Measurements from ENCODE around the gene LAPTM5. TPM values are rescaled to one million over a fixed set of nuclear protein-coding genes. Genes with fewer than 3 reads are reported as not detected.

The LAPTM5 gene
- total RNA-seq, 4 donors from 2014 or later, result 8.7 to 21.5 (median 15.6) TPM

DNA sequence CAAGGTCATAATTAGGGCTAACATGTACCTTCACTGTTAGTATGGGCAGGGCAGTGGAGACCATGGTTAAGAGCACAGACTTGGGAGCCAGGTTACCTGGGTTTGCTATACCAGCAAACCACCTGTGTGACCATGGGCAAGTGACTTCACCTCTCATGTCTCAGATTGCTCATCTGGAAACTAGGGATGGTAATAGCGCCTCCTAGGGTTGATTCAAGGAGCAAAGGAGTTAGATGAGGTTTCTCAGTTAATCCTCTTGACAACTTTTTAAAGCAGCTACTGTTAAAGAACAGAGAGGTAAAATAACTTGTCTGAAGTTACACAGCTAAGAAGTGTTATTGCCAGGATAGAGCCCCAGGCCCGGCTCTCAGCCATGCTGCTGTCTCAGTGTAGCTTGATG lies 33.4 kb downstream of the LAPTM5 start:
- H3K4me3 ChIP-seq (ENCODE audit: low read depth, poor library complexity, severe bottlenecking), result no peak overlapping the region
- WGBS, 2 donors, result 91 to 96% methylated on average over 2 of the region's 2 CpGs
- no peak for TF ChIP-seq POLR2A (IDR thresholded peaks at IDR 0.05)
- TF ChIP-seq, protein P1, sequence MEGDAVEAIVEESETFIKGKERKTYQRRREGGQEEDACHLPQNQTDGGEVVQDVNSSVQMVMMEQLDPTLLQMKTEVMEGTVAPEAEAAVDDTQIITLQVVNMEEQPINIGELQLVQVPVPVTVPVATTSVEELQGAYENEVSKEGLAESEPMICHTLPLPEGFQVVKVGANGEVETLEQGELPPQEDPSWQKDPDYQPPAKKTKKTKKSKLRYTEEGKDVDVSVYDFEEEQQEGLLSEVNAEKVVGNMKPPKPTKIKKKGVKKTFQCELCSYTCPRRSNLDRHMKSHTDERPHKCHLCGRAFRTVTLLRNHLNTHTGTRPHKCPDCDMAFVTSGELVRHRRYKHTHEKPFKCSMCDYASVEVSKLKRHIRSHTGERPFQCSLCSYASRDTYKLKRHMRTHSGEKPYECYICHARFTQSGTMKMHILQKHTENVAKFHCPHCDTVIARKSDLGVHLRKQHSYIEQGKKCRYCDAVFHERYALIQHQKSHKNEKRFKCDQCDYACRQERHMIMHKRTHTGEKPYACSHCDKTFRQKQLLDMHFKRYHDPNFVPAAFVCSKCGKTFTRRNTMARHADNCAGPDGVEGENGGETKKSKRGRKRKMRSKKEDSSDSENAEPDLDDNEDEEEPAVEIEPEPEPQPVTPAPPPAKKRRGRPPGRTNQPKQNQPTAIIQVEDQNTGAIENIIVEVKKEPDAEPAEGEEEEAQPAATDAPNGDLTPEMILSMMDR (IDR thresholded peaks at IDR 0.05), result no peak
- no peak for DNase-seq (ENCODE audit: low spot score in 2 of 2)
- intact Hi-C loops (cut with DNase I; ENCODE audit: low total_unique reads), result loop anchor here (5.0 kb wide), 1 partner anchor 188 kb away; no protein-coding TSS in a partner anchor

DNA sequence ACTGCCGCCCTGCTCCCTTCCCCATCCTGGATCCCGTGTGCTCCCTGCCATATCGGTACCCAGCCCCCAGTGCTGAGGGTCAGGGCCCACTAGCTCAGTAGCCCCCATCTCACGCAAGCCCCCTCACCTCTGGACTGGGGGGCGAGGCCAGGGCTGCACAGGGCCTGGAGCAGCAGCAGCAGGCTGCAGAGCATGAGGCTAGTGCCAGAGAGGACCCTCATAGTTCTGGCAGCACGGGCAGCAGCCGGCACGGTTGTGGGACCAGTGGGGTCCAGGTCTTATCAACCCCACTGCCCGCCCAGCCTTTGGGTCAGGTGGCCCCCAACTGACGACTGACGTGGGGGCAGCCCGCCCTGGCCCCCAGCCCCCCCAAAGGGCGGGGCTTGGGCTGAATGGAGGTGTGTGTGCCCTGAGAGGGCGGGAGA lies 34.2 kb downstream of the LAPTM5 start, which contains the start of gene MATN1:
Gene MATN1, minus strand, starts transcription at position 255 of the 425 bp plus-strand sequence. Its CDS starts 34 bp downstream, at position 221.
- WGBS, 2 donors, result 81 to 91% methylated on average over 8 to 10 of the region's 14 CpGs
- intact Hi-C loops (cut with DNase I; ENCODE audit: low total_unique reads), result loop anchor here (5.0 kb wide), 1 partner anchor 189 kb away; no protein-coding TSS in a partner anchor
- DNase-seq (ENCODE audit: low spot score in 2 of 2), result no peak
- H3K4me3 ChIP-seq (ENCODE audit: low read depth, poor library complexity, severe bottlenecking), result no peak within 1 kb of the TSS
- TF ChIP-seq, protein P1 (IDR thresholded peaks at IDR 0.05), result no peak
- no peak for TF ChIP-seq POLR2A (IDR thresholded peaks at IDR 0.05)

DNA sequence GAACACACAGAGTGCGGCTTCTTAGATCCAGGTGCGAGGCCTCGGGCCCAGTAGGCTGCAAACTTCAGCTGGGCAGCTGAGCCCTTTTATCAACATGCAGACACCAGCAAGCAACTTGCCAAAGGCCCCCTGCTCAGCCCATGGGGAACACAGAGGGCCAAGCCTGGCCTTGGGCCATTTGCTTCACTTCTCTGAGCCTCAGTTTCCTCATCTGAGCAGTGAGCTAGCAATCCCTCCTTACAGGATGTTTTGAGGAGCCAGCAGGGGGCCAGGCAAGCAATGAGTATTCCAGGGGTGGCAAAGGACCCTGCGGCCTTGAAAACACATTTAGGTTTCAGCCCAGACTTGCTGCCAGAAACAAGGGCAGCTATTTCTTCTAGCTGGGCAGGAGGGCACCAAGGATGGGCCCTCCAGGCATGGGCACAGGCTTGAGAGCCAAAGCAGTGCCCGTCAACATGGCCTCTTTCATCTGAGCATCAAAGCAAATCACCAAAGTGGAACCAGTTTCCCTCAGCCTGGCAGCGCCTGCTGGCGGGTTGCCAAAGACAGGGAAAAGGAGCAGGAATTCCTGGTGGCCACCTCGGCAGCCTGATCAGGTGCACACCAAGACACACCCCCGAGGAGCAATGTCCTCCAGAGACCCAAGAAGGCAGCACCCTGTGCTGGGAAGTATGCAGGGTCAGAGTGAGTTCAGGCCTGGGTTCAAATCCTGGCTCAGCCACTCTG lies 35.6 kb downstream of the LAPTM5 start:
- intact Hi-C loops (cut with DNase I; ENCODE audit: low total_unique reads), result loop anchor here (2.0 to 5.0 kb wide), 2 partner anchors 59 to 190 kb away; no protein-coding TSS in a partner anchor
- H3K4me3 ChIP-seq (ENCODE audit: low read depth, poor library complexity, severe bottlenecking), result no peak overlapping the region
- no peak for DNase-seq (ENCODE audit: low spot score in 2 of 2)
- TF ChIP-seq POLR2A (IDR thresholded peaks at IDR 0.05), result no peak
- TF ChIP-seq, protein P1 (IDR thresholded peaks at IDR 0.05), result no peak
- WGBS, 2 donors, result 62 to 76% methylated on average over 9 of the region's 9 CpGs

DNA sequence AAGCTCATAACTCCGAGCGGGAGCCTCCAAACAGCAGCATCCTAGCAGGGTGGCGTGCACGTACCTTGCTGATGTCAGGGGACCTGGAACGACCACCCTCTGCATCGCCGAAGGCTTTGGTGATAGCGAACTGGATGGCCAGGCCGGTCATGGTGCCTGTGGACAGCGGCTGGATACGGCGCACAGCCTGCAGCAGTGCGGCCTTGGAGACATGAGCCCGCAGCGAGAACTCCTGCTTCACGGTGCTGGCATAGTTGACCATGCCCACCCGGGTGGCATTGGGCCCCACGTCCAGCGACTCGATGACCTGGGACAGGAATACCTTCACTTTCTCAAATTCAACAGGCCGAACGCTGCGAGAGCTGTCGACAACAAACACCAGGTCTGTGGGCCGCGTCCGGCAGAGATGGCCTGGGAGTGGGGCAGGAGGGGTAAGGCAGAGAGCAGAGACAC lies 36.2 kb downstream of the LAPTM5 start:
- intact Hi-C loops (cut with DNase I; ENCODE audit: low total_unique reads), result loop anchor here (2.0 to 5.0 kb wide), 2 partner anchors 59 to 191 kb away; no protein-coding TSS in a partner anchor
- no peak for TF ChIP-seq POLR2A (IDR thresholded peaks at IDR 0.05)
- TF ChIP-seq, protein P1 (IDR thresholded peaks at IDR 0.05), result no peak
- no peak overlapping the region for H3K4me3 ChIP-seq (ENCODE audit: low read depth, poor library complexity, severe bottlenecking)
- 96 to 99% methylated on average over 19 to 26 of the region's 27 CpGs for WGBS, 2 donors
- no peak for DNase-seq (ENCODE audit: low spot score in 2 of 2)

DNA sequence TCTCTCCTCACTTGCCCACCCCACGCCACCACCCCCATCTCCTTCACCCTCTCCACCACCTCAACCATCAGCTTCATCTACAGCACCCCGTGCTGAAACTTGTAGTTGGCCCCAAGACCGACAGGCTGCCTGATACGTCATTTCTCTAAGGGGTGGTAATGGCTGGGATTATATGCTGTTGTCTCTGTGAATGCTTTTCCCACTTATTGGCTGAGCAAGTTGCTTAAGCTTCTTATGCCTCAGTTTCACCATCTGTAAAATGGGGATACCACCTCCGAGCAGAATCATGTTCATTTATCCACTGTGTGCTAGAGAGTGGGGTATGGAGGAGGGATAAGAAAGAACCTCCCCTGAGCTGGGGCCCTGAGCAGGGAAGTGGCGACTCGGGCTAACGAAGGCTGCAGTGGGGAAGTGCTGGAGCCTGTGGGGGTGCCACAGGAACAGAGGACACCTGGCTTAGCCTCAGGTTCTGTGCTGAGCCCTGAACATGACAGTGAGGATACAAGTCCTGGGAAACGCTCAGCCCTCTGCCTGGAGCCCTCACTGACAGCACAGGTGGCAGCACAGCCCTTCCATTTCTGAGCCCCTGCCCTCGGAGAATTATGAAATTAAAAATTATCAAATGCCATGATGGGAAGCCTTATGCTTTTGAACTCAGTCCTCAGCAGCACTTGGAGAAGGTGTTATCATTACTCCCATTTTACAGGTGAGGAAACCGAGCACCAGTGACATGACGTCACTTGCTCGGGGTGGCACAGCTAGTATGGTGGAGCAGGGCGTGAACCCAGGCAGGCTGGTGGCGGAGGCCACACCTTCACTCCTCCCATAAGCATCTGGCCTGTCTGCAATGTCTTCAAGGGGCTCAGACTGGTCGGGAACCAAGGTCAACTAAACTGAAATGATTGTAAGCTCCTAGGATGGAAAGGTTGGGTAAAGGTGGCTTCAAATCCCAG lies 37.0 kb downstream of the LAPTM5 start:
- intact Hi-C loops (cut with DNase I; ENCODE audit: low total_unique reads), result loop anchor here (2.0 to 5.0 kb wide), 2 partner anchors 60 to 192 kb away; no protein-coding TSS in a partner anchor
- TF ChIP-seq, protein P1 (IDR thresholded peaks at IDR 0.05), result no peak
- no peak for TF ChIP-seq POLR2A (IDR thresholded peaks at IDR 0.05)
- H3K4me3 ChIP-seq (ENCODE audit: low read depth, poor library complexity, severe bottlenecking), result no peak overlapping the region
- DNase-seq (ENCODE audit: low spot score in 2 of 2), result no peak
- WGBS, 2 donors, result 85 to 90% methylated on average over 16 of the region's 16 CpGs
